HG02798 (cell line): Measurements from ENCODE around the gene LDLRAD3.
A peak's percentile ranks its signal among the peaks of the same experiment; 100 is the strongest.

Source experiments
- ATAC-seq: cut with Tn5 transposase; IDR thresholded peaks from one replicate; pipeline ENCODE4 v1.9.1; 2021; ENCODE audit warnings: mild to moderate bottlenecking; ENCODE audit not compliant: unreplicated experiment, poor library complexity

Gene LDLRAD3

DNA sequence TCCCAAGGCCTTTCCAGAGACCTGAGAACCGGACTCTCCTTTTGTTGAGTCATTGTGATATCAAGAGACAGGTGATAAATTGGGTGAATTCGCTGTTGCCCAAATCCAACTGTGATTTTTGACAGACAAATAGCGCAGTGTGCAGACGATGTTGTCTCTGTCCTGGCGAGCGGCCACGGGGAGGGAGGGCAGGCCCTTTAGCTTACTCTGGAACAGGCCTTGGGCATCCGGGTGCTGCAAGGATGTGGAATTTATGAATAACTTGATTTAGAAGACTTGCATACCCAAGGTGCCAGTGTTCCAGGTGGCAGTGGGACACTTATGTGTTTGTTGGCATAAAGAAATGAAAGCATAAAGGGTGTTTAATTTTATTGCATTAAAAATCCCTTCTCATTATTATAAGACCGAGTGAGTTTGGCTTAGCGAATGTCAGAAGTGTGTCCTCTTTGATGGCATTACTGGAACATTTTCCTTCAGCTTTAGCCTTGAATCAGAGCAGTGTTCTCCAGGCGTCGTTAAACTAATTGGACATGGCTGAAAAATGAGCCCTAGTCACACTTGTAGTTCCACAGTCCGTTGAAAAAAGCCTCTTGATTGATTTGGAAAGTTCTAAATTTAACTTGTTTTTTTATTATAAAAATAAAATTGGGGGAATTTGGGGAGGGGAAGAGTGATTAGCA lies 9.4 kb downstream of the LDLRAD3 start:
- no peak for ATAC-seq

DNA sequence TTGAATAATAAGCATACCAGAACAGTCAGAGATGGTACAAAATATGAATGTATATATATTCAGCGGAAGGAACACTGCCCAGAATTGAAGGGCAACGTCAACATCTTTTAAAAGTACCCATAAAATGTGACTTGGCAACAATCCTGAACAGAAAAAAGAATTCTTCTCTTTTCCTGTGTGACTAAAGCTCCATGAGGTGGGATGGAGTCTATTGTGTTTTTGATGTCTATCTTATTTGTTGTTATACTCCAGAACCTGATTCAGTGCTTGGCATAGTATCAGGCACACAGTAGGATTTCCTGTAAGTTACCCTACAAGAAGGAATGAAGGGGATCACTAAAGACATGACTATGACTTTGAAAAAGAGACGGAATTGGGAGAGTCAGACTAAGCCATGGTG lies 10.3 kb downstream of the LDLRAD3 start:
- ATAC-seq: no peak

DNA sequence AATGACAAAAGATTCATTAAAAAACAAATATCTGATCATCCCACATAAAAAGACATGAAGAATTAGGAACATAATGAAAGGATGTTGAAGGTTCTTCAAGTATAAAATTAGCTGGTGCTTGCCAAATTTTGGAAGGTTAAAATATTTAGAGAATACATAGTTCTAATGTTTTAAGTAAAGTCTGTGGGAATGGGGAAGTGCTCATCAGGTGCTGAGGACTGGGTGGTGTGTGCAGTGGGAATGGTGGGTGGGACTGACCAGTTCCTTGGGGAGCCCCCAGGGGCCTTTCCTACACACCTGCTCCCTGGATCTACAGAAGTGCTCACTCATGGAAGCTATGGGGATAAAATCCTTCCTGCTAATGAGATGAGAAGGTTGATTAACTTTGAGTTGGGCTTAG lies 11.8 kb downstream of the LDLRAD3 start:
- no peak for ATAC-seq

DNA sequence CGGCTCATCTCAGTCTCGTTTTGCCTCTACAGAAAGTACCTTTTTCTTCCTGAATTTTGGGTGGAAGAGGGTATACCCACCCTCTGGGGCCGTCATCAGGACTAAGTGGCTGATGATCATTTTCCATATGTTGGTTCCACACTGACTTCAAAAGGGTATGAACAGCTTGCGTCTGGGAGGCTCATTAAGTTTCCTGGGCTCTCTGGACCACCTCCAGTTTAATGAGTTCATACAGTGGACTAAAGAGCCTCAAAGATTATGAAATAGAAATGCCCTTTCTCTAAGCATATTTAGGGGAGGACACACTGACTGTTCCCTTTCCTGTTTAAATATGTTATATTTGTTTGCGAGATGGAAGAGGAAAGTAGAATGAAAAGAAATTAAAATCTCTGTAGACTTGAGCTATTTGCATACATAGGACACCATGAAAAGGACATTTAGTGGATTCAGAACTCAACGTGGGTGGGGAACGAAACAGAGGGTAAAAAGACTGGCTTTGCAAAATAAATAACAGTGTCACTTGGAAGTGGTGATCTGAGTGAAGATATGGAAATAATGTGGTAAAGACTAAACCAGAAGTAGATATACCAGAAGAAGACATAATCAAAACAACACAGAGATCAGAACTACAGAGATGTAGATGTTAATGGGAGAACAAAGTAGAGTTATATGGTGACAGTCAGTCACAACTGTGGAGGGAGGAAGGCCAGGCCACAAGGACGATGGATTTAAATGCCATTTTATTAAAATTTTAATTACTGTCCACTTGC lies 18.7 kb downstream of the LDLRAD3 start:
- ATAC-seq: no peak

DNA sequence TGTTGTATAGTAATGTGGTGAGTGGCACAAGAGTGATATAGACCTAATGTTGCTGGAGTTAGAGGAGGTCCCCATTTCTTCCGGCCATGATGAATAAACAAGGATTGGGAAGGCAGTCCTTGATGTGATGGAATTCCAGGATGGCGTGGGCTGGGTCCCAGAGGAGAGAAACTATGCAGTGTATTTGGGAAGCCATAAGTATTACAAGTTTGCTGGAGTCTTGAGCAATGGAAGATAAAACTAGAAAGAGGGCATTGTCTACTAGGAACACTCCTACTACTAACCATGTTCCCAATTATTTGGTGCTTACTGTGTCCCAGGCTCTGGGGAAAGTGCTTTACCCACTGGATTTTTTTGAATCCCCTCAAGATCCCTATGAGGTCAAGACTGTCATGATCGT lies 20.0 kb downstream of the LDLRAD3 start:
- ATAC-seq: no peak

DNA sequence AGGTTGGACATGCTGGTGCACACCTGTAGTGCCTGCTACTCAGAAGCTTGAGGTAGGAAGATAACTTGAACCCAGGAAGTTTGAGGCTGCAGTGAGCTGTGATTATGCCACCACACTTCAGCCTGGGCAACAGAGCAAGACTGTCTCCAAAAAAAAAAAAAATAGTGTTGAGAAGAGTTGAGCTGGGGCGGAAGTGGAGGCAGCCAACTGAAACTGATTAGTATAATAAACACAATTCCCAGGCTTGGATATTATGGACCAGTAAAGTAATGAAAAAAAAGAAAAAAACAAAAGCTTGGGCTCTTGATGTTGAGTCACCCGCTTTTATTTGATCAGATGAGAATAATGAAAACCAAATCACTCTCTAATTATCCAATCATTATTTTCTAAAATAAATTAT lies 21.0 kb downstream of the LDLRAD3 start:
- no peak for ATAC-seq

DNA sequence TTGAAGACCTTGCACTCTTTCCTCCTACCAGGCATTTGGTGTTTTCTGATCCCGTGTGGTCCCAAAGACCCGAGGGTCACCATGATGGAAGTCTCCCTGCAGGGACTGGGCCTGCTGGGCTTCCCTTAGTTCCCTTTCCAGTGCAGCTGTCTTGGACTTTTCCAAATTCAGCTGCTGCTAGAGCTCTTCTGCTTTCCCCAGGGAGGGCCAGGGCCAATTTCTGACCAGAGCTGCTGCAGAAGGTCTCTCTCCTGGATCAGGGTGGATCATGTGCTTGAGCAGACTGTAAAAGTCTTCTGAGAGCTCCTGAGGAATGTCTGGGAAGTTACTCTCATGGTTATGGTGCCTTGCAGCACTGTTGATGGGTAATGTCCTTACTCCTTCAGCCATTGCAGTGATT lies 23.2 kb downstream of the LDLRAD3 start:
- no peak for ATAC-seq

DNA sequence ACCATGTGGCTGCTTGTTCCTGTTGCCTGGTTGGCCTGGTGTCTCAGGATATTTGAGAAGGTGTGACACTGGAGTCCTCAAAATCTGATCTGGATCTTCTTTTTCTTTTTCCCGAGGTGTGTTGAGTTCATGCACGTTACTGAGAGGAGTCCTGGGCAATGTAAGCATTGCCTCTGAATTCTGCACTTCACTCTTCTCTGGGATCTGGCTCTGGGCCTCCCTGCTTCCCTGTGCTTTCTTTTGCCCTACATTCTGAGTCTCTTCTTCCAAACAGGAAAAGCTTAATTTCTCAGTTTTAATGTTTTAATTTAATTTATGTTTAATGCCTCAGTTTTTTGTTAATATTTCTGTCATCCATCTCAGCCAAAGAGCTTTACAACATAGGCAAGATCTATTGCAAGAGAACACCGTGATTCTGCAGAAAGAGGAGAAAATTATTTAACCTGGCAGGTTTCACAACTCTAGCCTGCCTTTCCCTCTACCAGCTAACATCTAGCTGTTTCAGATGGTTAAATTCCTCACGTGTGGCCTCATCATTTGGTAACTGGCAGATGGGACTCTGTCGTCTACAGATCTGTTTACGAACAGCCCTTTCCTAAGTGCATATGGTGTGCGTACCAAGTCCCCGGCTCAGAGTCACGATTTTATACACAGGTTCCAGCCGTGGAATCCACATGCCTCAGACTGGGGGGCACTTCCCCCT lies 24.7 kb downstream of the LDLRAD3 start:
- no peak for ATAC-seq

DNA sequence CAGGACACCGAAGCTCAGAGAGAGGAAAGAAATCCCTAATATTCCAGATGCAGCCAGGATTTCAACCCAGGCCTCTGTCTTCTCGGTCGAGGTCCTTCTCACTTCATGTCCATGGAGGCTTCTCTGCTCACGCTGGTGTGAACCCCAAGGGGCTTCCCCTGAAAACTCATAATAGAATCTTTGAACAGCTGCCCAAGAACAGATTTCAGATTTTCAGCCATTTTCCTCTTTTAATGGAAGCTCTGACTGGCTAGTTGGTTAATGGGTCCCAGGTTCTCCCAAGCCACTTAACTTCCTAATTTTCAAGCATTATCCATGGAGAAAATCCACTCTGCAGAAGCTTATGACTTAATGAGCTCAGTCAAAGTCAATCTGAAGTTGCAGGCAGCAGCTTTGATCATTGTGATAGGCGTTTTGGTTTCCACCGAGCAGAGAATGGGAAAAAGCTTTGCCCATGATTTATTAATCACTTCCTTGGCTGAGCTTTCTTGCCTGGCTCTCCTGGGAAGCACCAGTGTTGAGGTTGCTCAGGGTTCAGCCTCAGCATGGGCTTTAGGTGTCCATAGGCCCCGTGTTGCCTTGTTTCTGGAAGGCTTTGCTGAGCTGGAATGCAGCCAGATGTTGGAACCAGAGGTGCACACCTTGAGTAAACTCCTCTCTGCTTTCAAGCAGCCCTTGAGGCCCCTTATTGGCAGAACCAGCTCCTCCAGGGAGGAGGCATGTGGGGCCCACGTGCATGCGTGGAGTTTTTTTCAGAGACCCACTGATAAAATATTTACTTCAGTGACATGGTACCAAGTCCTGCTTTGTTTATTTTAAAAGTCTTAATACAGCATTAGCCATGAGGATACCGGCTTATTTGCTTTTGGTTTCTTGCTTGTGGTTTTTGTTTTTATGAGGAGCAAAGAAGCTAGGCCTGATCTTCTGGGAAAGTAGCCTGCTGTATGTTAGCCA lies 25.5 kb downstream of the LDLRAD3 start:
- ATAC-seq: no peak

DNA sequence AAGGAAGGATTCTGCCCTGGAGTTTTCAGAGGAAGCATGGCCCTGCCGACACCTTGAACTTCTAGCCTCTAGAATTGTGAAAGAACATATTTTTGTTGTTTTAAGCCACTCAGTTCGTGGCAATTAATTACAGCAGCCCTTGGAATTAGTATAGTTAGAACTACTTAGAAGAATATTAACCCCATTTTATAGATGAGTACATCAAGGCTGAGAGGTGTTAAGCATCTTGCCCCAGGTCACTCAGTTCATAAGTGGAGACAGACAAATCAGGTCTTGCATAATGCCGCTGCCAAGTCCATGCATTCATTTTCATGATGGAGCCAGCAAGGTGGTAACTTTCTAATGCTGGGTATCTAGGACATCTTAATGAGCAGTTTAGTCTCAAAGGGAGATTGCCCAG lies 26.6 kb downstream of the LDLRAD3 start:
- no peak for ATAC-seq

DNA sequence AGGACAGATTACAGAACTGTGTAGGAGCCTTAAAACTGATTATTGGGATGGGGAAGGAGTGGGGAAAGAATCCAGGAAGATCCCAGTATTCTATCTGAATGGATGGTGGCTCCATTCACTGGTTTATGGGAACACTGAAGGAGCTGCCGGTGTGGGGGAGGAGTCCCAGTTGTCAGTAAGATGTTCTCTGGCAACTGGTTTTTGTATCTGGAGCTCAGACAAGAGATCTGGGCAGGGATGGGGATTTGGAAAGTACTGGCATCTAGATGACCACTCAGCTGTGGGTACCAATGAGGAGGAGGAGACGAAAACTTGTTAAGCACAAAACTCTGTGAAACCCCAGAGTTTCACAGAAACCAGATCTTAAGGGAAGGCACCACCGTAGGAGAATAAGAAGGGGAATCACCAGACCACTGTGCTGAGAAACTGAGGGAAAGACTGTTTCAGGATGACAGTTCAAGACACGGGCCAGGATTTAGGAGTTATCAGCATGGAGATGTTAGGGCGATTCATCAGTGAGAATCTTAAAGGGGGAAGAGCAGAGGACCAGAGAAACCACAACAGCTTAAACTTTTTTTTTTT lies 28.1 kb downstream of the LDLRAD3 start:
- peak; percentile 33 for ATAC-seq

DNA sequence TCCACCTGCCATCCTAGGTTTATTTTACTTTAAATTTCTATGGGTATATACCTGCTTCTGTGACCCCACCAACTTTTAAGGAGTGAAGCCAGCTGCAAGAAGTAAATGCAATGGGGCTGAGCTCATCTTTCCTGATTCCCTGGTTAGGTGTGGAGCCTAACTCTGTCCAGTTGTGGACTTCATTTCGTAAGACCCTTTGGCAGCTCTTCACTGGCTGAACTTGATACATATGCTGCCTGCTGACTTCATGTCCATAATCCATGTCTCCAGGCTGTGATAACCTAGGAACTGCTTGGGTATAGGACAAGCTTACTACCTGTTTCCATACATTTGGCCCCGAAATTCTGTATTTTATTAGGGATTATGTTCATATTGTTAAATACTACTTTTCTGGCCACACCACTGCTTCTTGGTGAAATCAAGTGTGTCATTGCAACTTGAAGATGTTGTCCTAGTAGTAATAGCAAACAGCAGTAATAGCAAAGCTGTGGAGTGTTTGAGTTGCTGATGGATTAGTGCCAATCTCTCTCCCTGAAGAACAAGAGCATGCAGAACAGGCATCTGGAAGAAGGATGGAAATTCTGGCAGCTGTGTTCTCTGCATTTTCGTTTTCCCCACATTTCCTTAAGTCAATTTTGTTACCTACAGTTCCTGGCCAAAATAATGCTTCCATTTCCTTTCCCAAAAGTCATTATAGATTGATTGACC lies 31.2 kb downstream of the LDLRAD3 start:
- ATAC-seq: no peak

DNA sequence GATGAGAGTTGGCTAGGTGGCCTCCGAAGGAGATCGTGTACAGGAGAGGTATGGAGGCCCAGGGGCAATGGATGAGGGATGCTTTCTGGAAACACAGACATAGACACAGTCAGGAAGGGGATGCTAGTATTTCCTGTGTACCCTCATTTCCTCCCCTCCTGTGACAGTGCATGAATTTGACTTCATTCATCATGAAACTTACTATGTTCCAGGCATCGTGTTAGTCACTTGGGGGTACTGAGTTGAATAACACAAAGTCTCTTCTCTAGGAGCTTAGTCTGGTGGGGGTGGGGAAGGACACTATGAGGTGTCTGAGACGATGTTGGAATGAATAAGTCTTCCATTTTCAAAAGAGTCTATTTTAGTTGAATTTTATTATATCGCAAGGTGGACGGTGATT lies 32.6 kb downstream of the LDLRAD3 start:
- no peak for ATAC-seq

DNA sequence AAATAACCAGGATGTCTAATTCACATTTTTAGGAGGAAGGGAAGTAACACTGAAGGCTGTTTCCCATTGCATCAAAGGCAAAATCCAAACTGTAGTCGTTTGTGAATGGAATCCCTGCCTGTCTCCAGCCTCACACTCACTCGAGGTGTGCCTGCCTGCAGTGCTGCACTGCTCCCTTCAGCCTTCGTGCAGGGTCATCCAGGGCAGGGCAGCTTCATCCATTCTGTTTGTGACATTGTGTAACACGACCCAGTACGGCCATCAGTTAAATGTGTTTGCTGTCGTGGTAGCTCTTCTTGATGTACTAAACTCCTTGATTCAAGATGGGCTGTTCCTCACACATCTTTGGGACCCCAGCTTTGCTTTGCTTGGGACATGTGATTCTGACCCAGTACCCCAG lies 34.3 kb downstream of the LDLRAD3 start:
- no peak for ATAC-seq

DNA sequence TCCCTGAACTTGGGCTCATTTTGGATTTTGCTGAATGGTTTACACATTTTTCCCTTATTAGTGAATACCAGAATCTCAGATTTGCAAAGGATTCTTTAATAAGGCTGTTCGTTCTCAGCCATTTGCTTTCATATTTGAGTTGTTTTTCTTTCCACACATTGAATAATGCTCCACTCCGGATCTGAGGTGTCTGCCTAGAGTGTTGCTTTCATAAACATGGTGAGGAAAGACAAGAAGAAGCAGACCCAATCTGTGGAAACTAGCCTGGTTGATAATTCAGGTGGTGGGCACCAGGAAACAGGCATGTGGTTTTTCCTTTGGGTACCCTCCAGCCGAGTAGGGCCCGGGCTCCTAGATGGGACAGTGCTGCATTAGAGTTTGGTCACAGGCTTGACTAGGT lies 35.0 kb downstream of the LDLRAD3 start:
- no peak for ATAC-seq

DNA sequence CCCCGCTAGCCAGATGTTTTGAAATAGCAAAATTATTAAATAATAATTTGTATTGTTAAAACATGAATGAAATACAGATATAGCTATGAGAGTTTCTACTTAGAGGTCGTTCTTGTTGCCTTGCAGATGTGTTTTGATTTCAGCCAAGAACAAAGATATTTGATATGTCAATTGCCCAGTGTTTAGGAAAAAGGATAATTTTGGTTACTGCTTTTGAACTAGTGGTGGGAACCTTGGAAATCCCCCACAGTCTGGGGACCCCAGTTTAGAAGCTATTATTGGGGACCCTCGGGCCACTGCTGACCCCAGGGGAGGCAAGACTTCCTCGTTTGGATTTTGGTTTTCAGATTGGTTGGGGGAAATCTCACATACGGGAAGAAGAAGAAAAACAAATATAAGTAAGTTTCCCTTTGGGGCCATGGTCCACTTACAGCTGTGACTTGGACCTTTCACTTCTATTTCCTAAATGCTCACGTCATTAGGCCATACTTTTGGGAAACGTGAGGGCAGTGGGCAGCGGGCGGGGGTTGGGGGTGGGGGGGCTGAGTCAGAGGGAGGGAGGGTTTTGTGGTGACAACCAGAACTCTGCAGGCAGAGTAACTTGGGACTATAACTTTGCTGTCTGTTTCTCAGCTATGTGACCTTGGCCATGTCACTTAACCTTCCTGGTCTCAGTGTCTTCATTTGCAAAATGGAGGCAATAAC lies 37.0 kb downstream of the LDLRAD3 start:
- ATAC-seq: no peak

DNA sequence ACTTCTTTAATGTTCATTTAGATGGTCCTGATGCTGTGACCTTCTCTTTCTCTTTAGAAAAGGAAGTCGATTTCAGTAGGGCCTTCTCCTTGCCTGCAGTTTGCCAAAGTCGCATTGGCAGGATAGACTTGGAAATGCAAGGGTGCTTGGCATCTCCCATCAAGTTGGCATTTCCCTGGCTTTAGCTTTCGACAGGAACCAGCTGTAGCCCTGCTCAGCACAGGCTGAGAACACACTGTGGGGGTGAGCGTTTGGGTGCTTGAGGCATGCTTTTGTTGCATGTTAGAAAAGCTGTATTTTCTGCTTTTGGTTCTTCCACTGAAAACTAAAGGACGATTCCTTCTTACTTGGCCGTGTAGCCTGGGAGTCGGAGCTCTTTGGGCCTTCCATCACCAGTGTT lies 37.7 kb downstream of the LDLRAD3 start:
- ATAC-seq: no peak

DNA sequence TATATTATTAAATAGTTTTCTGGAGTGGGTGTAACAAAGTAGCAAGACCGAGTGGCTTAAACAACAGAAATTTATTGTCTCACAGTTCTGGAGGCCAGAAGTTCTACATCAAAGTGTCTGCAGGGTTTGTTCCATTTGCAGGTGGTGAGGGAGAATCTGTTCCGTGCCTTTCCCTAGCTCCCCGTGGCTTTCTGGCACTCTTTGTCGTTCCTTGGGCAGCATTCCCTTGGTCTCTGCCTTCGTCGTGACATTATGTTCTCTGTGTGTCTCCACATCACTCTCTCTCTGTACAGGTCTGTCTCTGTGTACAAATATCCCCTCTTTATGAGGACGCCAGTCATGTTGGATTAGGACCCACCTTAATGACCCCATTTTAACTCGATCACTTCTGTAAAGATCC lies 38.2 kb downstream of the LDLRAD3 start:
- no peak for ATAC-seq

DNA sequence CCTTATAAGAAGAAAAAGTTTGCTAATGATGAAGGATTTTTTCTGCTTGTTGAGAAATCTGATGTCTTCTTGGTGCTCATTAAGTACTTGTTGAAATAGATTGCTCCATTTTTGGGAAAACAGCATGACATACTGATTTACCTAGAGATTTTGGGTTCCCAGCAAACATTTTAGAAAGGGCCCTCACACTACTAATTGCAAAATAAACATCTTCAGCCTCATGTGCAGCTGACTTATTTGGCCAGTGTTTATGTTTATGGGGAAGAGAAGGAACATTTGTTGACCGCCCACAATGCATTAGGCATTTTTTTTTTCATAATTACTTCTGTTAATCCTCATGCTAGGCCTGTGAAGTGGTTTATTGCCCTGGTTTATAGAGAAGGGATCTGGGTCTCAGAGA lies 40.1 kb downstream of the LDLRAD3 start:
- ATAC-seq: no peak
